T-helper 2 cell treated with Interferon-gamma antibody and Interleukin-4, amounts not matched to agents 100 ng/mL and 5 ng/mL, for 36 hours (primary cell): ENCODE data around the gene MCRIP2. TPM values are rescaled to one million over a fixed set of nuclear protein-coding genes. Genes with fewer than 3 reads are reported as not detected.

ENCODE experiments used
- intact Hi-C: fragments of 100-400 bp; cut with micrococcal nuclease; formaldehyde crosslinking; loops from one replicate; pipeline ENCODE4 v1.15.1; 2023
- total RNA-seq: library from RNA; stranded (reverse); gene quantifications from 2 replicates; pipeline ENCODE4 v1.2.3, GENCODE V29; 2022

MCRIP2 gene
- total RNA-seq, 1 donor from 2014 or later: 24.5 TPM

DNA sequence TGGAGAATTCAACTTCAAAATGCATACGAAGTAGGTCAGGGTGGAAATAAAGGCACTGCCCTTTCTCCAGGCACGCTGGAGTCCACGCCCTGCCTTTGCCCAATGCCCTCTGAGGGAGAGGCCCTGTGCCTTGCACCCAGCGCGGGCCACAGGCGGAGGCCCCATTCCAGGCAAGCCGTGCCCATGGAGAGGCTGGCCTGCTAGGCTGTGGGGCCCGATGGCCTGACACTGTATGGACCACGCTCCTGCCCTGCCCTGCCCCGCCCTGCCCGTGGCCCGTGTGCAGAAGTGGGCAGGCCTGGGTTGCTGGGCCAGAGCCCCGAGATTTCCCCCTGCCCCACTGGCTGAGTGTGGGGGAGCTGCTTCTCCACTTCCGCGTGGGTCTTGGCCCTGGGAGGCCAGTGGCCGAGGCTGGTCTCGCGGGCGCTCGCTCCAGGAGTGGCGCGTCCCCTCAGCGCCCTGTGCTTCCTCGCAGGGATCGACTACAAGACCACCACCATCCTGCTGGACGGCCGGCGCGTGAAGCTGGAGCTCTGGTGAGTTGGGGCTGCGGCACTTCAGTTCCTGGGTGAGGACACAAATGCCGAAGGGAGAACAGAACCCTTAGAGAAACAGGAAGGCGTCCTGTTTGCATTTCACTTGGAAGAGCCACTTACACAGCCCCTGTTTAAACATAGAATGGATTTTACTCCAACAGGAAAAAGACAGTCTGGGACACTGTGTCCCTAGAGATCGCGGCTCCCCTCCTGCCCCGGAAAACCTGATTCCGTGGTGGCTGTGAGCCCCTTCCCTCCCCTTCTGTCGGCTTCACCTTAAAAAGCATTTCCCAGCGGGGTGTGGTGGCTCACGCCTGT lies 24.7 kb upstream of the MCRIP2 start:
- intact Hi-C loops: no loop called here

DNA sequence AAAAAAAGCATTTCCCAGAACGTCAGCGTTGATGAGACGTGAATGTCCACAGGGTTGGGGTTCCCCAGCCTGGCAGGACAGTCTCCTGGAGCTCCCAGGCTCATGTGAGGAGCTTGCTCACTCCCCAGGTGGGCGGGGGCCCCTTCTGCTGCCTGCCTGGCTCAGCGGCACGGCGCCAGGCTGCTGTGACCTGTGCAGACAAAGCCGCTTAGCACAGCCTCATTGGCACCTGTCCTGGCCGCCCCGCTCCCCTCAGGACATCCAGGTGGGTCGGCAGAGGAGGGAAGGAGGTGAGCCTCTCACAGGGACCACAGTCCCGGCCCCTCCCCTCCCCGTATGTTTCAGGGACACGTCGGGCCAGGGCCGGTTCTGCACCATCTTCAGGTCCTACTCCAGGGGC lies 23.8 kb upstream of the MCRIP2 start:
- intact Hi-C loops: no loop called here

DNA sequence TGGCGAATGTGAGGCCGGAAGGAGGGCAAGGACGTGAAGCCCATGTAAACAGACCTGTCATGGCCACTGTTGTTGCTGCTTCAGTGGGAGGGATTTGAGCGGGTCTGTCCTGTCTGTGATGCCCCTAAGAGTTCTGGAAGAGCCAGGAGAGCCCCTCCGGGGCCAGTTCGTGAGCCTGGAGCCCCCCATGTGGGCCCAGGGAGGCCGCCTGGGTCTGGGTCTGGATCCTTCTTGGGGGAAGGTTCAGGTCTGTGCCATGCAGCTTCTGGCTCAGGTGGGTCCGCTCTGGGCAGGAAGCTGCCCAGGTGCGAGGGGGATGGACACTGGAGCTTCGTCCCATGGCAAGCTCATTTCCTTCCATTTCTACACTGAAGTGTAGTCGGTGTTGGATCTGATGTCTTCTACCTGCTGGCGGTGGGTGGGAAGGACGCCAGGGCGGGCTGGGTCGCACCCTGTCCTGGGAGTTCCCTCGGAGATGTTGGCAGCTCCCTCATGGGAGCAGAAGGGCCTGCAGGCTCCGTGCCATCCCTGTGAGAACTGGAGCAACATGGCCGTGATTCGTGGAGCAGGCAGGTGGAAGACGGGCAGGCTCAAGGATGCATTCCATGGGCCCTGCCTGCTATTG lies 22.0 kb upstream of the MCRIP2 start:
- intact Hi-C loops: no loop called here

DNA sequence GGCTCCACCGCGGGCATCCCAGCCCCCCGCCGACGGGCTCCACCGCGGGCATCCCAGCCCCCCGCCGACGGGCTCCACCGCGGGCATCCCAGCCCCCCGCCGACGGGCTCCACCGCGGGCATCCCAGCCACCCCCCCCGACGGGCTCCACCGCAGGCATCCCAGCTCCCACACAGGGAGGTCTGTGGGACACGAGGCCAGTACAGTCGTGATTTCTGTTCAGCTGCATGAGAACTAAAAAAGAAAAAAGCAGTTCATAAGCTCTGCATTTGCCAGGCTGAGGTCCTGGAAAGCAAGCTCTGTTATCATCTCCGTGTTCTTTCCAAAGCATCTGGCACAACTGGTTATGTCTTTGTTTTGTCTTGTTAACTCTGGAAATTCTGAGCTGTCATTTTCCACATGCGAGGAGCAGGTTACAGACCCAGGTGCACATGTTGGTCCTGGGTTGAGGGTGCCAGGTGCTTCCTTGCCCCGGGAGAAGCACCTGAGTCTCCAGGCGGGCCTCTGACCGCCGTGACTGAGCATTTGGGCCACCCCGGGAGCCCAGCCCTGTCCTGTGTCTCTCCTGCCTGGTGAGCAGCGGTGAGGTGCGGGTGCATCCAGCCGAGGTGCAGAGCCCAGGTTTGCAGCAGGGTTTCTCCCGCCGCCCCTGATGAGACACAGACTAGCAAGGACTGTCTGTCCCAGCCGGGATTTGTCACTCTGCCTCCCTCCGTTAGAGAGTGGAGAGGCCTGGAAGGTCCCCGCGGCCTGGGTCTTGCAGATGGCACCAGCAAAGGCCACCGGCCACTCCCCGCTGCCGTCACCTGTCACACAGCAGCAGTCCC lies 20.7 kb upstream of the MCRIP2 start:
- intact Hi-C loops: no loop called here

DNA sequence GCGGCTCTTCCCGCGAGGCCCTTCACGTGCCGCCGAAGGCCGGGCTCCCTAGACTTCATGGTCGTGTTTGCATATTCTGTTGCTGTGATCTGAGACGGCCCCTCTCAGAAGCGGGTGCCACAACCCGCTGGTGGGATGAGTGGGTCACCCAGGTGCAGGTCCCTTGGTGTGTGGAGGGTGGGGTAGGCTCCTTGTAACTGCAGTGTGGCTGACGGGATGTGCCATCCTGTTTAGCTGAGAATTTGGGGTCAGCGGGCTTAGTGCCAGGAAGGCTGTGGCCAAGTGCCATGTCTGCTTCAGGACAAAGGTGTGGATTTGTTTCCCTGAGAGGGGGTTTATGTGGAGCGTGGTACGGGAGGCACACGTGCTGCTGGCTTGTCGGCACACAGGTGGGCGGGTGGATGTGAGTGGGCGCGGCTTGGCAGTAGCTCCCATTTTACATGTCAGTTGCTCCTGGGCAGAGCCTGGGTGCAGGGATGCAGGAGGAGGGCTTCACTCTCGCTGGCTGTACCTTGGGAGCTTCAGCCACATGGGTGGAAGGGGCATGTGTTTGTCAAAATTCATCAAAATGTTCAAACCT lies 20.0 kb upstream of the MCRIP2 start:
- intact Hi-C loops: no loop called here

DNA sequence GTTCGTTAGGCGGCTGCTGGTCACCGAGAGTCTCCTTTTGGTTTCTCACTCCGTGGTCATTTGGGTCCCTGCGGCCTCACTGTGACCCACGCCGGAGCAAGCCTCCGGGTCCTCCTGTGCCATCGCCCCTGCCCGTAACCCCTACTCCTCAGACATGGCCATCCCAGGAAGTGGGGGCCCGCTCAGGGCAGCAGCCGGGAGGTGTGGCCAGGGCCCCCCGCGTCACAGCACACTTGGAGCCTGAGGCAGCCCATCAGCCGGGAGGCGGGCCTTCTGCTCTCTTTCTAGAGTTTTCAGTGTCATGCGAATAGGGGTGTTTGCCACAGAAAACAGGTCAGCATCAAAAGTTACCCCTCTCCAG lies 18.7 kb upstream of the MCRIP2 start:
- intact Hi-C loops: no loop called here

DNA sequence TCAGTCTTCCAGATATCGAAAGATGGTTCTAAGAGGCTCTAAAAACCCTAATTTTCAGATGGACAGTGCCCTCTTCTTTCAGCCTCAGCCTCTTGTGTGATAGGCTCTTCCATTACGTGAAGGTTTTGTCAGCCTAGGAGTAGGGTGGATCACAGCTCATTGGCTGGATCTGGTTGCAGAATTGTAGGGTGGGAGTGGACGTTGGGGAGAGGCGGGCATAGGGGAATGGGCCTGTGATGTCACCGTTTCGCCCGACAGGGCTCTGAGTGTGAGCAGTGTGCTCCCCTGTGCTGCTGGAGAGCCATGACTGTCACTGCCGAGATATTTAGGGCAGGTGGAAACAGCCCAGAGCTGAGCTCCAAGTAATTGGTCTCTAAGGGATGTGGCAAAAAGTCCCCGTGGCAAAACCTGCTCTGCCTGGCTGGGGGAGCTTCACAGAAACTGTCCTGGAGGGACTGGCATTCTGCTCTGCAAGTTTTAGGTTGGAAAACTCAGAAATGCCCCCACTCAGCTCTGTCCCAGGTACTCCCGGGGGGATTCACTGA lies 17.0 kb upstream of the MCRIP2 start:
- intact Hi-C loops: no loop called here

DNA sequence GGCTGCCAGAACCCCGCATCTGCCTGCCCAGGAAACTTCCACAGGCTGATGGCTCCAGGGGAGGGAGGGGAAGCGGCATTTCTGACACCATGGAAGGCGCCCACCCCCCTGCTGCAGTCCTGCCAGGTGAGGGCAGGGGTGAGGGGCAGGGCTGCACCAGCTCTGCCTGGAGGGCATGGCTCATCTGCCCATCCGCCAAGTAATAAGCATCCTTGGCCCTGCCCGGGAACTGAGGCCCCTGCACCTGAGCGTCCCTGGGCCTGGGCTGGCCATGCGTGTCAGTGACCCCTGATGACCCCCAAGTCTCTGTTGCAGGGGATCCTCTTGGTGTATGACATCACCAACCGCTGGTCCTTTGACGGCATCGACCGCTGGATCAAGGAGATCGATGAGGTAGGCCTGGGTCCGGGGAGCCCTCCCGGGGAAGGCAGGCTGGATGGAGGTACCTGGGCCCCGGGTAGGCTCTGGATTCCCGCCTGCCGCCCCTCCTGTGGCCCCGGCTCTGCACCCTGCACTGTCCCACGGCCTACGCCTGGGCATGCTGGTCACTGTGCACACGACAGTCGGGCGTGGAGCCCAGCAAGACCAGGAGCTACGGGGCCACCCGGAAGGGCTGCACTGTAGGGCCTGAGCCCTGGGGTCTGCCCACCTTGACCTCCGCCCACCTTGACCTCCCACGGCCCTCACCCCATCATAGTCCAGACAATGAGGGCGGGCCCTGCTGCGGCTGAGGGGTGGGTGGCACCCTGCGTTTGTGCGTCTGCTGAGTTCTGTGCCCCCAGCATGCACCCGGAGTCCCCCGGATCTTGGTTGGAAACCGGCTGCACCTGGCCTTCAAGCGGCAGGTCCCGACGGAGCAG lies 16.3 kb upstream of the MCRIP2 start:
- intact Hi-C loops: no loop called here

DNA sequence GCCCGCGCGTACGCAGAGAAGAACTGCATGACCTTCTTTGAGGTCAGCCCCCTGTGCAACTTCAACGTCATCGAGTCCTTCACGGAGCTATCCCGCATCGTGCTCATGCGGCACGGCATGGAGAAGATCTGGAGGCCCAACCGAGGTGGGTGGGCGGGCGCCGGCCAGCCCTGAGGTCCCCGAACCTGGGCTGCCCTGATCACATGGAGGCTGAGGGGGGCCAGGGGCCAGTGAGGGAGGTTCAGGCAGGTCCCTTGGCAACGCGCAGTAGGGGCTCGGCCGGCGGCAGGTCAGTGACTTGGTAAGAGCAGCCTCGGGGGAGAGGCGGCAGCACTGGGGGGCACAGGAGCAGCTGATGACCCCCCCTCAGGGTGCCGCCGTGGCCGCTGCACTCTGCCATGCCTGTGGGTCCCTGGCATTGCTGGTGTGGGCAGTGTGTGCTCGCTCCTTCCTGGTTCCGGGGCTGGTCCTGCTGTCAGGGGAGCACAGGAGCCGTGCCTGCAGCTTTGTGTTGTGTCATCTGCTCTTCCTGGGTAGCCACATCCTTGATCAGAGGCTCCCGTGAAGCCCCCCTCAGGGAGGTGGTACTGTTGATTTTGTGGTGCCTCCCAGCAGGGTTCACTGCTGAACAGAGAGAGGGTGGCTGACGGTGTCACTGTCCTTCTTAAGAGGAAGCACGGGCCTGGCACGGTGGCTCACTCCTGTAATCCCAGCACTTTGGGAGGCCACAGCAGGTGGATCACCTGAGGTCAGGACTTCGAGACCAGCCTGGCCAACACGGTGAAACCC lies 15.5 kb upstream of the MCRIP2 start:
- intact Hi-C loops: no loop called here

DNA sequence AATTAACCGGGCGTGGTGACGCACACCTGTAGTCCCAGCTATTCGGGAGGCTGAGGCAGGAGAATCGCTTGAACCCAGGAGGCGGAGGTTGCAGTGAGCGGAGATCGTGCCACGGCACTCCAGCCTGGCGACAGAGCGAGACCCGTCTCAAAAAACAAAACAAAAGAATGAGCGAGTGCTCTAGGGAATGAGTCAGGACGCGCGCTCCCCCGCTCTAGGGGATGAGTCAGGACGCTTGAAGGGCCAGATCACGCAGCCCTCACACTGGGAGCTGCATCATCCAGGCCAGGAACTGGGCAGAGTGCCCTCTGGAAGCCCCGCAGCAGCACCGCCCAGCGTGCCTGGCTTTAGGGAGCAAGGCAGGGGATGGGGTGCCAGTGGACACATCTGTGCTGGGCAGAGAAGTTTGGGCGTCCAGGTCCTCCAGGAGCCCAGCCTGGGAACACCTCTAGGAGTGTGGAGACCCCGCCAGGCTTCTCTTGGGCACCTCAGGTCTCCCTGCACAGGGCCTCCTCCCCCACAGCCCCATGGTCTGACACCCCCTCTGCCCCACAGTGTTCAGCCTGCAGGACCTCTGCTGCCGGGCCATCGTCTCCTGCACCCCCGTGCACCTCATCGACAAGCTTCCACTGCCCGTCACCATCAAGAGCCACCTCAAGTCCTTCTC lies 14.7 kb upstream of the MCRIP2 start:
- intact Hi-C loops: no loop called here

DNA sequence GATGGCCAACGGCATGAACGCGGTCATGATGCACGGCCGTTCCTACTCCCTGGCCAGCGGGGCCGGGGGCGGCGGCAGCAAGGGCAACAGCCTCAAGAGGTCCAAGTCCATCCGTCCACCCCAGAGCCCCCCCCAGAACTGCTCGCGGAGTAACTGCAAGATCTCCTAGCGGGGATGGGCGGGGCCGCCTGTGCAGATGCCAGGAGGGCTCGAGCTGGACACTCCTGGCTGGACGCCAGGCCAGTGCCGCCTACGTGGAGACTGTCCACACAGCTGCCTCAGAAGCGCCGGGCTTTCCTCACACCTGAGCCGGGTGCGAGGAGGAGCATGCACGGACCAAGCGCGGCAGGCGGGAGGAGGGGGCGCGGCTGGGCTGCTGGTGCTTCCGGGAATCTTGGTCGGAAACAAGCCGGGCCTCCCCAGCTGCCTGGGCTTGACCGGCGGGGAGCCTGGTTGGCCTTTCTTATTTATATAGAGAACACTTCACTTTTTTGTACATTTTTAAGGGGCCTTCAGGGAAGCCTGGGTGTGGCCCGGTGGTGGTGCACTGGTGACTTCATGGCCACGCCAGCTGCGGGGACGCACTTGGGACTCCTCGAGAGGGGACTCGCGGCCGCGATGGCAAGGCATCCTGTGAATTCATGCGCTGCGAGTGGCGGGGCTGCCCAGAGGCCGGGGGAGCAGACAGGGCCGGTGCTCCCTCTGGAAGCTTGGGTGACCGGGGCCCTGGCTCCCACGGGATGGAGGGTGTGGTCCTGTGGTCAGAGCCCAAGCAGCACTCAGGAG lies 14.0 kb upstream of the MCRIP2 start:
- intact Hi-C loops: no loop called here

DNA sequence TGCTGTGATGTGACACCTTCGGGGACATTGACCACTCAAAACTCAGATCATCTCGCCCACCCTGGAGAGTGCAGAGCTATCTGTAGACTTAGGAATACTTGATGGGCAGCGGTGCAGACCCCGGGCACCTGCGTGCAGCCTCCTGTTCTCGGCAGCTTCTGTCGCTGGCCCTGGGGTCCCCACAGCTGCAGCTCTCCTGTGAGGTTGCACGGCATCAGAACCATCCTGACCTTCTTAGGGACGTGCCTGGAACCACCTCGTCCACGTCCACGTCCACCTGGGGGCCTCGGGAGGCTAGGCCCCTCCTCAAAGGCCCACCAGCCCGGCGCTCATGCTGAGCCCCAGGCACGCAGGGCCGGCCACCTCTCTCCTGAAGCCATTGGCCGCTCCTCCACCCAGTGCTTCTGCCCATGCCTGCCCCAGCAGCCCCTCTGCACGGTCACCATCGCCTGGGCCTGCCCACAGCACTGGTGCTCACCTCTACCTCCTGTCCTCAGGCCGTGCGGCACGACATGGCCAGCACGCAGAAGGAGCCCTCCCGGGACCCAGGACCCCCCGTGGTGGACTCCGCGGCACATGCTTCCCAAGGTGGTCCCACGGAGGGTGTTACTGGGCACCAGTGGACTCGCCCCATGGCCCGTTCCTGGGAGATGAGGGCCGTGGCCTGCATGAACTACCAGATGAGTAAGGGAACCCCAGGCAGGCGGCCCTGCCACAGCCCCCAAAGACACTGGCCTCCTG lies 13.1 kb upstream of the MCRIP2 start:
- intact Hi-C loops: no loop called here

DNA sequence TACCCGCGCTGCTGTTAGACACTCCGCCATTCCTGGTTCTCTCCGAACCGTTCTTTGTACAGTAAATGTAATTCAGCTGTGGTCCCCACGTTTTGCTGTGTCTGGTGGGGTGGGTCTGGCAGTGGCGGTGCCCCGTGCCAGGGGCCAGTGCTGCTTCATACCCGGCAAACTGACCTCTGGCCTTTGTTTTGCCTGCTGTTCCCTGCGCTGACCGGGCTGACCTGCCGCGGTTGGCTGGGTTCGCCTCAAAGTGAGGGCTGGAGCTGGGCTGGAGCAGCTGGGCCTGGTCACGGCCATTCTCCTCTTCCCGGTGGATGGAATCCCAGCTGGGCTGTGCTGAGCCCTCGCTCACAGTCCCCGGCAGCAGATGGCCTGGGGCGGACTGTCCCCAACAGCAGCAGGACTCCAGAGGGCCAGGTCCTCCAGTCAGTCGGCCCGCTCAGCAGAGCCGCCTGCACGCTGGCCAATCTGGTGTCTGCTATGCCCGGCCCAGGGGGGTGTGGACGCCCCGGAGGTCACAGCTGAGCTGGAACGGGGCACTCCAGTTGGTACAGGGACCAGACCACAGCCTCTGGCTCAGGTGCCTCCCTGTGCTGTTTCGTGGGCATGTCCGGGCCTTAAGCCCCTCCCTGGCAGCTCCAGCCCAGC lies 12.3 kb upstream of the MCRIP2 start:
- intact Hi-C loops: no loop called here

DNA sequence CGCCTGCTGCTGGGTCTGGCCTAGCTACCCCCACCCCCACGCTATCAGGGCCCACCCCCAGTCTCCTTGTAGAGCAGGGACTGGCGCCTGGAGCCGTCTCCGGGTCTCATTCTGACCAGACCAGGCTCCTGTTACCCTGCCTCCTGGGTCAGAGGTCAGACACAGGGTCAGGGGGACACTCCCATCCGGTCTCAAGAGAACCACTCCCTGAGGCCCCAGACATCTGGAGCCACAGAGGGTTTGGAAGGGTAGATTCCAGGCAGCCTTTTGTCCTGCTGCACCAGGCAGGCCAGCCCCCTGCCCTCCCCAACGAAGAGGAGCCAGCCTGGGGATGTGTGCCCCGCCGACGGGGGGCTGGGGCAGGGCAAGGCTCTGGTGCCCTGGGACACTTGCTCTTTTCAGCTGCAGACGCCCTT lies 11.8 kb upstream of the MCRIP2 start:
- intact Hi-C loops: no loop called here

DNA sequence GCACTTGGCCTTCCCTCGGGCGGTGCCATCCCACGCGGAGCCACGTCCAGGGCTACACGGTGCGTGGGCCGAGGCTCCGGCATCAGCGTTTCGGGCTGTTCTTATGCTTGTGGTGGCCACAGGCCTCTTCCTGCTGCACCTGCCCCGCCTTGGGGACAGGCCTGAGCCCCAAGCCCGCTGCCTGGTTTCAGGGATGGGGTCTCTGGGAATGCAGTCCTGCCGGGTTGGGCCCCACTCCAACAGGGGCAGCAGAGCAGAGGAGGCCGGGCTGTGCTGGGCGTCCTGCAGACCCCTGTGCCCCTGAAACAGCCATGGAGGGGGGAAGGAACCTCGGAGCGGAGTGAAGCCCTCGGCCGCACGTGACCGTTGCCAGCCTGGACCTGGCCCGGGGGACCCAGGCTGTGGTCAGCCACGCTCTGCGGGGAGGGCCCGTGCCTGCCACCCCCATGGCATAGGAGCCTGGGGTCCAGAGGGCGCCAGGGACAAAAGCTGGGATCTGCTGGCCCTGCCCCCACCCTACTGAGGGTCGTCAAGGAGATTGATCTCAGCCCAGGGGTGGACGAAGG lies 11.3 kb upstream of the MCRIP2 start:
- intact Hi-C loops: no loop called here

DNA sequence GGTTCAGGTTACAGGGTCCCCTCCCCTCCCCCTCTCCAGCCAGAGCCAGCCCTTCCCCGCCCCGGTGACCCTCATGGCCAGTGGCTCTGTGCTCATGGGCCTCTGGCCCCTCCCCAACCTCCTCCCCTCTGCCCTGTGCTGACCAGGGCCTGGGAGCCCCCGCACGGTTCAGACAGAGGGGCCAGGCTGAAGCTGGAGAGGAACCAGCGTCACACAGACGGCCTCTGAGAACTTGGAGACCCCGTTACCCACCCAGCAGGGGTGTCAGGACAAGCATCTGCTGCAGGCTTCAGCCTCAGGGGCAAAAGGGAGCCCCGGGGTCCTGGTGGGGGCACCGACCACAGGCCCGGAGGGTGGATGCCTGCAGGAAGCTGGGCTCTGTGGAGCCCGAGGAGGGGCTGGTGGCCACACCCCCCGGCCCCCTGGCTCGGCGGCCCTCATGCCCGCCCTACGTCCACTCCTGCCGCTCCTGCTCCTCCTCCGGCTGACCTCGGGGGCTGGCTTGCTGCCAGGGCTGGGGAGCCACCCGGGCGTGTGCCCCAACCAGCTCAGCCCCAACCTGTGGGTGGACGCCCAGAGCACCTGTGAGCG lies 10.7 kb upstream of the MCRIP2 start, which contains the start of gene WFIKKN1:
Gene WFIKKN1 (plus strand): TSS at position 171 of the 591 bp plus-strand sequence. CDS start 269 bp downstream, at position 440.
- intact Hi-C loops: no loop called here
